ENCODE results near the gene KRT10. TPM values are rescaled to one million over a fixed set of nuclear protein-coding genes. Genes with fewer than 3 reads are reported as not detected.

KRT10 gene
- total and polyA plus RNA-seq, 4 donors, result 1.6 to 52.5 (median 7.1) TPM

- 70% methylated on average over 10 of the region's 10 CpGs for WGBS
Measured at GRCh38 chr17:40795019-40795667, 27.3 kb downstream of the KRT10 start.

More at GRCh38 chr17:40795019-40795667, 27.3 kb downstream of the KRT10 start:
- H3K9ac ChIP-seq (ENCODE audit: low read depth in 1 of 2, low read length in 2 of 2), result no peak overlapping the region
- no peak overlapping the region for H3K27ac ChIP-seq (ENCODE audit: low read depth in 1 of 2, low read length in 2 of 2)
- DNase-seq (ENCODE audit: low spot score), result no peak
- H3K4me1 ChIP-seq (ENCODE audit: control insufficient read depth in 4 of 4, insufficient read depth in 4 of 4, low read length in 3 of 4), result no peaks in the 10 kb centered on the region
- H3K9me3 ChIP-seq (ENCODE audit: control insufficient read depth in 4 of 4, low read length in 3 of 4), result no peaks in the 10 kb centered on the region
- TF ChIP-seq EGR1 (IDR thresholded peaks at IDR 0.05; ENCODE audit: low read depth in 2 of 2), result no peak
- TF ChIP-seq JUND (IDR thresholded peaks at IDR 0.05), result no peak
- TF ChIP-seq ZBTB33 (IDR thresholded peaks at IDR 0.05), result no peak
- TF ChIP-seq SP1 (IDR thresholded peaks at IDR 0.05), result no peak
- no peak for TF ChIP-seq ATF3 (IDR thresholded peaks at IDR 0.05)
- no peak for TF ChIP-seq HNF4A (conservative IDR thresholded peaks at IDR 0.05)
- no peak for TF ChIP-seq GABPA (IDR thresholded peaks at IDR 0.05 in 1 of 2, conservative IDR thresholded peaks at IDR 0.05 in 1 of 2)
- no peak for TF ChIP-seq FOXA1 (IDR thresholded peaks at IDR 0.05)
- no peak for TF ChIP-seq CTCF (IDR thresholded peaks at IDR 0.05; ENCODE audit: low read depth, low read length, missing input control)
- no peak for TF ChIP-seq NR2F2 (IDR thresholded peaks at IDR 0.05)
- TF ChIP-seq HNF4G (IDR thresholded peaks at IDR 0.05), result no peak
- no peak for TF ChIP-seq REST (IDR thresholded peaks at IDR 0.05)
- H3K4me3 ChIP-seq (ENCODE audit: low read depth in 1 of 3, low read length in 3 of 3), result no peak overlapping the region
- no peaks in the 10 kb centered on the region for H3K36me3 ChIP-seq (ENCODE audit: control insufficient read depth in 4 of 4, insufficient read depth in 3 of 4, low read depth in 1 of 4, low read length in 3 of 4)
- peaks cover 0 to 4% (median 0%) of the 10 kb centered on the region in 4 donors for H3K27me3 ChIP-seq (ENCODE audit: control insufficient read depth in 4 of 4, insufficient read depth in 4 of 4, low read length in 3 of 4)
